Lung (tissue), 12 donors: ENCODE measurements around the gene PSMG1. TPM values are rescaled to one million over a fixed set of nuclear protein-coding genes. Genes with fewer than 3 reads are reported as not detected.

Experiments used
- ATAC-seq: fragments of 200-7000 bp; cut with Tn5 transposase; one replicate; pipeline ENCODE4 v1.9.1; 2020; ENCODE audit warnings: moderate number of reproducible peaks; ENCODE audit not compliant: insufficient read depth, low FRiP score
- DNase-seq, 3 donors: peaks; one replicate each; pipeline ENCODE4 v3.0.0-alpha.2; 2013 to 2017
- H3K27ac ChIP-seq, 2 donors: one replicate each; pipeline ENCODE4 v1.5.1; 2013; ENCODE audit warnings: mild to moderate bottlenecking in 2 of 2, moderate library complexity in 2 of 2, control low read depth in 1 of 2, inconsistent platforms in 1 of 2, low read depth in 1 of 2, low read length in 1 of 2
- H3K27me3 ChIP-seq, 3 donors: one replicate each; pipeline ENCODE4 v1.5.1; 2013; ENCODE audit warnings: low read length in 2 of 3; ENCODE audit not compliant: control insufficient read depth in 3 of 3, insufficient read depth in 3 of 3
- H3K36me3 ChIP-seq, 4 donors: one replicate each; pipeline ENCODE4 v1.5.1; 2013; ENCODE audit warnings: low read length in 4 of 4, mild to moderate bottlenecking in 1 of 4, moderate library complexity in 1 of 4; ENCODE audit not compliant: control insufficient read depth in 4 of 4, insufficient read depth in 4 of 4
- H3K4me1 ChIP-seq, 5 donors: one replicate each; pipeline ENCODE4 v1.5.1; 2013; ENCODE audit warnings: low read length in 5 of 5, mild to moderate bottlenecking in 2 of 5, moderate library complexity in 1 of 5; ENCODE audit not compliant: control insufficient read depth in 5 of 5, insufficient read depth in 5 of 5
- H3K4me3 ChIP-seq: one replicate; pipeline ENCODE4 v1.5.1; 2013; ENCODE audit warnings: mild to moderate bottlenecking, control low read depth, moderate library complexity
- H3K9ac ChIP-seq, 2 donors: one replicate each; pipeline ENCODE4 v1.5.1; 2013; ENCODE audit warnings: low read length in 2 of 2, control low read depth in 1 of 2; ENCODE audit not compliant: insufficient read depth in 1 of 2
- H3K9me3 ChIP-seq, 4 donors: one replicate each; pipeline ENCODE4 v1.5.1; 2013; ENCODE audit warnings: low read length in 3 of 4, mild to moderate bottlenecking in 1 of 4, moderate library complexity in 1 of 4; ENCODE audit not compliant: control insufficient read depth in 4 of 4, insufficient read depth in 3 of 4
- CTCF ChIP-seq: IDR thresholded peaks from 2 replicates; pipeline ENCODE4 v1.5.1; 2012; ENCODE audit warnings: mild to moderate bottlenecking; ENCODE audit errors: control extremely low read depth, extremely low read depth
- WGBS, 2 donors: extraction: QIAGEN DNeasy Blood & Tissue Kit; methylation state at CpG; one replicate each; pipeline ENCODE4 v1.1.7; 2013; 5-methylcytosine and 5-hydroxymethylcytosine counted together
- polyA plus RNA-seq, 2 donors: library from polyadenylated mRNA; stranded (reverse); fragments of 200-250 nt; gene quantifications; one replicate each; pipeline ENCODE4 v1.2.1, GENCODE V29; 2013
- total RNA-seq, 2 donors: library from RNA; depleted of rRNA in 1 of 2; stranded (reverse); fragments of >200 nt in 1 of 2; gene quantifications; one replicate each; pipeline ENCODE4 v1.2.1, GENCODE V29; 2014 to 2021
- donor health status: control.
- donor health status: control.
- donor health status: Bipolar disorder and iron deficiency.
- donor health status: healthy.
- donor health status: DM: yes; HTN: yes; CAD: no.

PSMG1 gene
- total and polyA plus RNA-seq, 4 donors, result 17.9 to 62.0 (median 34.5) TPM

- Histone ChIP-seq H3K9ac (no peak overlapping the region), H3K27ac (no peak overlapping the region), H3K4me1 (no peaks in the 10 kb centered on the region), H3K9me3 (no peaks in the 10 kb centered on the region), H3K27me3 (no peaks in the 10 kb centered on the region), H3K36me3 (peaks cover 12 to 41% (median 25%) of the 10 kb centered on the region in 4 donors), H3K4me3 (no peak overlapping the region)
- no peak for ATAC-seq
- 86 to 91% methylated on average over 7 of the region's 7 CpGs for WGBS, 2 donors
- no peak for DNase-seq
- TF ChIP-seq CTCF, result no peak
These were observed 13.1 kb upstream of the PSMG1 start for GRCh38 chr21:39196310-39196709.

- no peak overlapping the region for H3K9ac ChIP-seq
- peaks cover 1 to 23% (median 13%) of the 10 kb centered on the region in 4 donors for H3K36me3 ChIP-seq
- H3K9me3 ChIP-seq, result no peaks in the 10 kb centered on the region
- peaks cover 0 to 6% (median 0%) of the 10 kb centered on the region in 5 donors for H3K4me1 ChIP-seq
- H3K4me3 ChIP-seq, result no peak overlapping the region
- no peaks in the 10 kb centered on the region for H3K27me3 ChIP-seq
- WGBS, 2 donors, result 91 to 92% methylated on average over 1 of the region's 1 CpG
- H3K27ac ChIP-seq, result no peak overlapping the region
- DNase-seq, result no peak
- ATAC-seq, result no peak
- TF ChIP-seq CTCF, result no peak
These were observed 10.1 kb upstream of the PSMG1 start for GRCh38 chr21:39193380-39193779.

- H3K9me3 ChIP-seq, result no peaks in the 10 kb centered on the region
- H3K4me1 ChIP-seq, result peaks cover 0 to 12% (median 0%) of the 10 kb centered on the region in 5 donors
- no peak overlapping the region for H3K9ac ChIP-seq
- H3K27ac ChIP-seq, result no peak overlapping the region
- no peaks in the 10 kb centered on the region for H3K27me3 ChIP-seq
- ATAC-seq (no peak), DNase-seq (no peak)
- H3K36me3 ChIP-seq, result peaks cover 1 to 5% (median 4%) of the 10 kb centered on the region in 4 donors
- H3K4me3 ChIP-seq, result no peak overlapping the region
- TF ChIP-seq CTCF, result no peak
These were observed 6.8 kb upstream of the PSMG1 start for GRCh38 chr21:39189857-39190604.
